Measurements from ENCODE around the gene MED22. TPM values are rescaled to one million over a fixed set of nuclear protein-coding genes. Genes with fewer than 3 reads are reported as not detected.

MED22 gene
- total RNA-seq, 4 donors from 2014 or later, result 21.5 to 50.5 (median 25.4) TPM

GRCh38 chr9:133389025-133389557 lies 41.2 kb upstream of the MED22 start:
- Histone ChIP-seq H3K36me3 (no peaks in the 10 kb centered on the region), H3K27me3 (peaks cover 10% of the 10 kb centered on the region), H3K4me3 (no peak overlapping the region), H3K27ac (no peak overlapping the region), H3K9me3 (no peaks in the 10 kb centered on the region), H3K4me1 (no peaks in the 10 kb centered on the region)
- WGBS, 2 donors (ENCODE audit: low coverage in 1 of 2), result 97% methylated on average over 10 of the region's 12 CpGs; no CpG with 5 or more reads in 1 of the 2 donors
- intact Hi-C loops (cut with DNase I; ENCODE audit: low total_unique reads) (no loop called here), in situ Hi-C loops (cut with MboI; ENCODE audit: low pct_ligation_motif_present in 1 of 4, low pct_unique_long_range_greater_than_20kb in 1 of 4, low sequenced_read_pairs in 3 of 4) (no loop called here)
- no peak for DNase-seq
- TF ChIP-seq CTCF (IDR thresholded peaks at IDR 0.05), result no peak
- TF ChIP-seq POLR2AphosphoS5 (IDR thresholded peaks at IDR 0.05), result no peak
- no peak for TF ChIP-seq POLR2A (IDR thresholded peaks at IDR 0.05)
- no peak for TF ChIP-seq EP300 (IDR thresholded peaks at IDR 0.05; ENCODE audit: low read depth)

- H3K27ac ChIP-seq, result no peak overlapping the region
- no peaks in the 10 kb centered on the region for H3K36me3 ChIP-seq
- H3K4me1 ChIP-seq, result no peaks in the 10 kb centered on the region
- in situ Hi-C loops (cut with MboI; ENCODE audit: low pct_ligation_motif_present in 1 of 4, low pct_unique_long_range_greater_than_20kb in 1 of 4, low sequenced_read_pairs in 3 of 4), result no loop called here
- peaks cover 6% of the 10 kb centered on the region for H3K27me3 ChIP-seq
- H3K9me3 ChIP-seq, result no peaks in the 10 kb centered on the region
- 85% methylated on average over 9 of the region's 9 CpGs; no CpG with 5 or more reads in 1 of the 2 donors for WGBS, 2 donors (ENCODE audit: low coverage in 1 of 2)
- DNase-seq, result no peak
- intact Hi-C loops (cut with DNase I; ENCODE audit: low total_unique reads), result no loop called here
- H3K4me3 ChIP-seq, result no peak overlapping the region
- TF ChIP-seq POLR2A (IDR thresholded peaks at IDR 0.05) (no peak), CTCF (IDR thresholded peaks at IDR 0.05) (no peak), POLR2AphosphoS5 (IDR thresholded peaks at IDR 0.05) (no peak), EP300 (IDR thresholded peaks at IDR 0.05; ENCODE audit: low read depth) (no peak)
These were observed 39.7 kb upstream of the MED22 start for GRCh38 chr9:133387680-133388079.

- TF ChIP-seq POLR2AphosphoS5 (IDR thresholded peaks at IDR 0.05) (no peak), EP300 (IDR thresholded peaks at IDR 0.05; ENCODE audit: low read depth) (no peak), CTCF (IDR thresholded peaks at IDR 0.05) (no peak), POLR2A (IDR thresholded peaks at IDR 0.05) (no peak)
- H3K4me1 ChIP-seq, result no peaks in the 10 kb centered on the region
- no peak overlapping the region for H3K4me3 ChIP-seq
- WGBS, 2 donors (ENCODE audit: low coverage in 1 of 2), result 79% methylated on average over 8 of the region's 13 CpGs; no CpG with 5 or more reads in 1 of the 2 donors
- H3K27me3 ChIP-seq, result peaks cover 6% of the 10 kb centered on the region
- H3K27ac ChIP-seq, result no peak overlapping the region
- intact Hi-C loops (cut with DNase I; ENCODE audit: low total_unique reads) (no loop called here), in situ Hi-C loops (cut with MboI; ENCODE audit: low pct_ligation_motif_present in 1 of 4, low pct_unique_long_range_greater_than_20kb in 1 of 4, low sequenced_read_pairs in 3 of 4) (no loop called here)
- no peaks in the 10 kb centered on the region for H3K9me3 ChIP-seq
- H3K36me3 ChIP-seq, result no peaks in the 10 kb centered on the region
- no peak for DNase-seq
These were observed 38.4 kb upstream of the MED22 start for GRCh38 chr9:133386338-133386737.

- no peak overlapping the region for H3K27ac ChIP-seq
- no peak for TF ChIP-seq POLR2AphosphoS5 (IDR thresholded peaks at IDR 0.05)
- TF ChIP-seq EP300 (IDR thresholded peaks at IDR 0.05; ENCODE audit: low read depth), result no peak
- DNase-seq, result no peak
- intact Hi-C loops (cut with DNase I; ENCODE audit: low total_unique reads), result no loop called here
- H3K4me3 ChIP-seq, result no peak overlapping the region
- no peaks in the 10 kb centered on the region for H3K36me3 ChIP-seq
- WGBS, 2 donors (ENCODE audit: low coverage in 1 of 2), result 87% methylated on average over 14 of the region's 14 CpGs; no CpG with 5 or more reads in 1 of the 2 donors
- H3K9me3 ChIP-seq, result no peaks in the 10 kb centered on the region
- no peaks in the 10 kb centered on the region for H3K27me3 ChIP-seq
- in situ Hi-C loops (cut with MboI; ENCODE audit: low pct_ligation_motif_present in 1 of 4, low pct_unique_long_range_greater_than_20kb in 1 of 4, low sequenced_read_pairs in 3 of 4), result no loop called here
- H3K4me1 ChIP-seq, result no peaks in the 10 kb centered on the region
These were observed 37.5 kb upstream of the MED22 start for GRCh38 chr9:133385452-133385851.

Data from transverse colon (tissue), 4 donors.